Measurements from ENCODE around the gene MKRN1.

MKRN1 gene

DNA sequence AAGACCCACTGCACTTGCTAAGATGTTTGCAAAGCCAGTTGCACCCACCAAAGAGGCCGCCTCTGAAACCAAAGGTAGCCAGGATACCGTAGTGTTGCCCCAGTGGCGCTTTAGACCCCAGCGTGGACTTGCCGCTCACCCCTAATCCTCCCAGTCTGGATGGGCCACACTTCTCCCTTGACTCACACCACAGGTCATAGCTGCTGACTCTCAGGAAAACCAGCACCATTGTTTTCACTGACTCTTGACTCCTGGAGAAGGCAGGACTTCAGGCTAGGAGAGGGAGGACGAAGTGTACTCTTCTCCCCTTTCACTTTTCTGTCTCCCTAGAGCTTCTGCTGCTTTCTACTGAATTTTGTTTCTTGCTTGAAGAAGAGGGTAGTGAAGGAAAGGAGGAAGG is 53.2 kb downstream of the MKRN1 start:
- H3K36me3 ChIP-seq (ENCODE audit: insufficient read depth, low read length) = no peaks in the 10 kb centered on the region
- H3K27me3 ChIP-seq (ENCODE audit: insufficient read depth, low read length, poor library complexity, severe bottlenecking) = no peaks in the 10 kb centered on the region
- H3K4me1 ChIP-seq (ENCODE audit: insufficient read depth, low read length, poor library complexity, severe bottlenecking) = no peaks in the 10 kb centered on the region
- no peaks in the 10 kb centered on the region for H3K79me2 ChIP-seq (ENCODE audit: insufficient read depth, low read length)
- H3K4me2 ChIP-seq (ENCODE audit: low read depth, low read length, poor library complexity, severe bottlenecking) = no peak overlapping the region
- H4K20me1 ChIP-seq (ENCODE audit: insufficient read depth, low read length, poor library complexity, severe bottlenecking) = no peaks in the 10 kb centered on the region
- no peaks in the 10 kb centered on the region for H3K9me3 ChIP-seq (ENCODE audit: insufficient read depth, low read depth, low read length)
- H3F3A ChIP-seq (ENCODE audit: low read depth) = no peaks in the 10 kb centered on the region
- H3K9me2 ChIP-seq (replicated peaks; ENCODE audit: low read depth, low read length) = no peaks in the 10 kb centered on the region
- TF ChIP-seq, protein P1, sequence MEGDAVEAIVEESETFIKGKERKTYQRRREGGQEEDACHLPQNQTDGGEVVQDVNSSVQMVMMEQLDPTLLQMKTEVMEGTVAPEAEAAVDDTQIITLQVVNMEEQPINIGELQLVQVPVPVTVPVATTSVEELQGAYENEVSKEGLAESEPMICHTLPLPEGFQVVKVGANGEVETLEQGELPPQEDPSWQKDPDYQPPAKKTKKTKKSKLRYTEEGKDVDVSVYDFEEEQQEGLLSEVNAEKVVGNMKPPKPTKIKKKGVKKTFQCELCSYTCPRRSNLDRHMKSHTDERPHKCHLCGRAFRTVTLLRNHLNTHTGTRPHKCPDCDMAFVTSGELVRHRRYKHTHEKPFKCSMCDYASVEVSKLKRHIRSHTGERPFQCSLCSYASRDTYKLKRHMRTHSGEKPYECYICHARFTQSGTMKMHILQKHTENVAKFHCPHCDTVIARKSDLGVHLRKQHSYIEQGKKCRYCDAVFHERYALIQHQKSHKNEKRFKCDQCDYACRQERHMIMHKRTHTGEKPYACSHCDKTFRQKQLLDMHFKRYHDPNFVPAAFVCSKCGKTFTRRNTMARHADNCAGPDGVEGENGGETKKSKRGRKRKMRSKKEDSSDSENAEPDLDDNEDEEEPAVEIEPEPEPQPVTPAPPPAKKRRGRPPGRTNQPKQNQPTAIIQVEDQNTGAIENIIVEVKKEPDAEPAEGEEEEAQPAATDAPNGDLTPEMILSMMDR (conservative IDR thresholded peaks at IDR 0.05; ENCODE audit: low read length) = no peak
- TF ChIP-seq EZH2phosphoT487 (IDR thresholded peaks at IDR 0.05; ENCODE audit: borderline replicate concordance) = no peak
- H3K4me3 ChIP-seq (ENCODE audit: low read length, poor library complexity, severe bottlenecking) = no peak overlapping the region
- H2AFZ ChIP-seq (ENCODE audit: low read length) = no peak overlapping the region
- no peak overlapping the region for H3K9ac ChIP-seq (ENCODE audit: low read depth, low read length, poor library complexity, severe bottlenecking)

DNA sequence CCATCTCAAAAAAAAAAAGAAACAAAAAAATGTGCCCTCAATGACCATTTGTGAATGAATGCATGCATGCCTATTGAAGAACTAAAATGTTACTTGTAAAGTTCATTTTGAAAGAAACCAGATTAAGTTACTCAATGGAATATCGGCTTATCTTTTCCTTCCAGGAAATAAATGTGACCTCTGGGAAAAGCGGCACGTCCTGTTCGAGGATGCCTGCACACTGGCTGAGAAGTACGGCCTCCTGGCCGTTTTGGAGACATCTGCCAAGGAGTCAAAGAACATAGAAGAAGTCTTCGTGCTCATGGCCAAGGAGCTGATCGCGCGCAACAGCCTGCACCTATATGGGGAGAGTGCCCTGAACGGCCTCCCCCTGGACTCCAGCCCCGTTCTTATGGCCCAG is 53.6 kb downstream of the MKRN1 start:
- no peaks in the 10 kb centered on the region for H3K79me2 ChIP-seq (ENCODE audit: insufficient read depth, low read length)
- no peak overlapping the region for H2AFZ ChIP-seq (ENCODE audit: low read length)
- no peak overlapping the region for H3K4me2 ChIP-seq (ENCODE audit: low read depth, low read length, poor library complexity, severe bottlenecking)
- H4K20me1 ChIP-seq (ENCODE audit: insufficient read depth, low read length, poor library complexity, severe bottlenecking) = no peaks in the 10 kb centered on the region
- no peak overlapping the region for H3K4me3 ChIP-seq (ENCODE audit: low read length, poor library complexity, severe bottlenecking)
- no peaks in the 10 kb centered on the region for H3K4me1 ChIP-seq (ENCODE audit: insufficient read depth, low read length, poor library complexity, severe bottlenecking)
- no peaks in the 10 kb centered on the region for H3K9me2 ChIP-seq (replicated peaks; ENCODE audit: low read depth, low read length)
- no peaks in the 10 kb centered on the region for H3K9me3 ChIP-seq (ENCODE audit: insufficient read depth, low read depth, low read length)
- no peak overlapping the region for H3K9ac ChIP-seq (ENCODE audit: low read depth, low read length, poor library complexity, severe bottlenecking)
- H3K27me3 ChIP-seq (ENCODE audit: insufficient read depth, low read length, poor library complexity, severe bottlenecking) = no peaks in the 10 kb centered on the region
- H3F3A ChIP-seq (ENCODE audit: low read depth) = no peaks in the 10 kb centered on the region
- no peak for TF ChIP-seq EZH2phosphoT487 (IDR thresholded peaks at IDR 0.05; ENCODE audit: borderline replicate concordance)
- TF ChIP-seq, protein P1 (conservative IDR thresholded peaks at IDR 0.05; ENCODE audit: low read length) = no peak
- H3K36me3 ChIP-seq (ENCODE audit: insufficient read depth, low read length) = no peaks in the 10 kb centered on the region

DNA sequence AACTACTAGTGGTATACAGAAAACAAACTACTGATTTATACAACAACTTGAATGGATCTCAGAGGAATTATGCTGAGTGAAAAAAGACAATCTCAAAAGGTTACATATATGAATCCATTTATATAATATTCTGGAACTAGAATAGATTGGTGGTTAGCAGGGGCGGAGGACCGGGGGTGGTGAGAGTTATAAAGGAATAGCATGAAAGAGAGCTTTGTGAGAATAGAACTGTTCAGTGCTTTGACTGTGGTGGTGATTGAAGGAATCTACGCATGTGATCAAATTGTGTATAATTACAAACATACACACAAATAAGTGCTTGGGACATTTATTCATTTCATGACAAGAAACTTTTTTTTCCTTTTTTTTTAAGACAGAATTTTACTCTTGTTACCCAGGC is 55.8 kb downstream of the MKRN1 start:
- Histone ChIP-seq H3K79me2 (ENCODE audit: insufficient read depth, low read length) (no peaks in the 10 kb centered on the region), H2AFZ (ENCODE audit: low read length) (no peak overlapping the region), H3K4me1 (ENCODE audit: insufficient read depth, low read length, poor library complexity, severe bottlenecking) (peaks cover 8% of the 10 kb centered on the region), H3K27me3 (ENCODE audit: insufficient read depth, low read length, poor library complexity, severe bottlenecking) (no peaks in the 10 kb centered on the region), H3F3A (ENCODE audit: low read depth) (no peaks in the 10 kb centered on the region), H3K9me2 (replicated peaks; ENCODE audit: low read depth, low read length) (no peaks in the 10 kb centered on the region), H3K4me3 (ENCODE audit: low read length, poor library complexity, severe bottlenecking) (no peak overlapping the region), H3K9me3 (ENCODE audit: insufficient read depth, low read depth, low read length) (no peaks in the 10 kb centered on the region), H3K36me3 (ENCODE audit: insufficient read depth, low read length) (no peaks in the 10 kb centered on the region), H3K4me2 (ENCODE audit: low read depth, low read length, poor library complexity, severe bottlenecking) (no peak overlapping the region), H4K20me1 (ENCODE audit: insufficient read depth, low read length, poor library complexity, severe bottlenecking) (no peaks in the 10 kb centered on the region), H3K9ac (ENCODE audit: low read depth, low read length, poor library complexity, severe bottlenecking) (no peak overlapping the region)
- TF ChIP-seq, protein P1 (conservative IDR thresholded peaks at IDR 0.05; ENCODE audit: low read length) = no peak
- no peak for TF ChIP-seq EZH2phosphoT487 (IDR thresholded peaks at IDR 0.05; ENCODE audit: borderline replicate concordance)
